H1 (cell line): ENCODE data around the gene NDUFB6. TPM values are rescaled to one million over a fixed set of nuclear protein-coding genes. Genes with fewer than 3 reads are reported as not detected.

Experiments used
- CTCF ChIA-PET: fragments of 300-600 bp; sonication (Branson Sonifier 250); formaldehyde crosslinking; loops from one replicate; lab custom pipeline; 2021; ENCODE audit not compliant: partially characterized antibody; lab: Charles Lee
- POLR2A ChIA-PET: fragments of 300-600 bp; sonication (Branson Sonifier 250); formaldehyde crosslinking; loops from one replicate; lab custom pipeline; 2021; ENCODE audit warnings: inconsistent platforms; ENCODE audit not compliant: partially characterized antibody; lab: Charles Lee
- DNase-seq, 2 experiments: peaks; one replicate each; pipeline versions ENCODE4 v3.0.0 to v3.0.0-alpha.2; 2010 to 2022; ENCODE audit warnings: low spot score in 2 of 2, low read depth in 1 of 2, mixed read lengths in 1 of 2
- FAIRE-seq: peaks from 2 replicates; lab custom pipeline; 2011; peaks lifted over from hg19 to GRCh38; lab: Jason Lieb, UNC
- H2AFZ ChIP-seq: 2 replicates; pipeline ENCODE4 v1.8.1; 2012; ENCODE audit warnings: low read length, inconsistent platforms
- H2AK5ac ChIP-seq: 2 replicates; pipeline ENCODE4 v1.6.1; 2013; ENCODE audit warnings: low read depth, low read length
- H2BK120ac ChIP-seq: replicated peaks from 2 replicates; pipeline ENCODE3; 2013; ENCODE audit warnings: low read depth, low read length, inconsistent platforms
- H2BK12ac ChIP-seq: 2 replicates; pipeline ENCODE4 v1.6.1; 2013; ENCODE audit warnings: low read depth, low read length
- H2BK15ac ChIP-seq: 2 replicates; pipeline ENCODE4 v1.6.1; 2013; ENCODE audit warnings: low read length
- H2BK20ac ChIP-seq: 2 replicates; pipeline ENCODE4 v1.6.1; 2013; ENCODE audit warnings: low read length
- H2BK5ac ChIP-seq: 2 replicates; pipeline ENCODE4 v1.6.1; 2013; ENCODE audit warnings: low read depth, low read length
- H3K14ac ChIP-seq: 2 replicates; pipeline ENCODE4 v1.6.1; 2013; ENCODE audit warnings: inconsistent platforms; ENCODE audit not compliant: insufficient read length
- H3K18ac ChIP-seq: 2 replicates; pipeline ENCODE4 v1.6.1; 2013; ENCODE audit warnings: low read length; ENCODE audit errors: extremely low read depth
- H3K23ac ChIP-seq: 2 replicates; pipeline ENCODE4 v1.6.1; 2013; ENCODE audit warnings: inconsistent platforms; ENCODE audit not compliant: insufficient read length
- H3K23me2 ChIP-seq: 2 replicates; pipeline ENCODE4 v1.6.1; 2013; ENCODE audit warnings: low read depth, low read length
- H3K27ac ChIP-seq: 2 replicates; pipeline ENCODE4 v1.6.1; 2011; ENCODE audit warnings: low read depth, low read length, inconsistent platforms
- H3K27me3 ChIP-seq, 4 experiments: replicated peaks in 1 of 4; 1 replicate in 1 of 4; 2 replicates in 3 of 4; pipeline versions ENCODE4 v1.6.1 to v1.8.1; 2011 to 2013; ENCODE audit warnings: low read length in 3 of 4, mild to moderate bottlenecking in 3 of 4, inconsistent platforms in 2 of 4, mixed read lengths in 2 of 4, moderate library complexity in 1 of 4; ENCODE audit not compliant: control insufficient read depth in 3 of 4, insufficient read depth in 3 of 4; ENCODE audit errors: extremely low read depth in 1 of 4
- H3K36me3 ChIP-seq, 4 experiments: 2 replicates each; pipeline versions ENCODE4 v1.6.1 to v1.8.1; 2011 to 2013; ENCODE audit warnings: mild to moderate bottlenecking in 4 of 4, low read length in 3 of 4, moderate library complexity in 2 of 4, control low read depth in 1 of 4, inconsistent platforms in 1 of 4; ENCODE audit not compliant: insufficient read depth in 4 of 4, control insufficient read depth in 2 of 4
- H3K4ac ChIP-seq: replicated peaks from 2 replicates; pipeline ENCODE3; 2013; ENCODE audit warnings: low read length, low read depth, mixed read lengths, inconsistent platforms; ENCODE audit not compliant: insufficient read length
- H3K4me1 ChIP-seq, 4 experiments: replicated peaks in 1 of 4; 1 replicate in 1 of 4; 2 replicates in 3 of 4; pipeline versions ENCODE4 v1.6.1 to v1.8.1; 2011 to 2013; ENCODE audit warnings: low read length in 3 of 4, inconsistent platforms in 2 of 4, mixed read lengths in 1 of 4; ENCODE audit not compliant: insufficient read depth in 4 of 4, control insufficient read depth in 3 of 4
- H3K4me2 ChIP-seq, 2 experiments: 2 replicates each; pipeline versions ENCODE4 v1.6.1 to v1.8.1; 2011 to 2013; ENCODE audit warnings: low read depth in 2 of 2, low read length in 2 of 2, control low read depth in 1 of 2, inconsistent platforms in 1 of 2, mild to moderate bottlenecking in 1 of 2; ENCODE audit not compliant: insufficient read depth in 1 of 2
- H3K4me3 ChIP-seq, 4 experiments: fragments of 200-600, 300-600 bp in 1 of 4; sonication (generic), shearing (Covaris generic), sonication (Bioruptor Twin) in 1 of 4; 2 replicates each; pipeline versions ENCODE4 v1.5.1 to v1.8.1; 2011 to 2016; ENCODE audit warnings: low read length in 4 of 4, low read depth in 3 of 4, control low read depth in 2 of 4, inconsistent platforms in 2 of 4, mild to moderate bottlenecking in 2 of 4, mixed read lengths in 1 of 4, moderate library complexity in 1 of 4; ENCODE audit not compliant: insufficient read depth in 2 of 4; ENCODE audit errors: extremely low read depth in 1 of 4
- H3K56ac ChIP-seq: replicated peaks from 2 replicates; pipeline ENCODE3; 2013; ENCODE audit warnings: low read depth, mild to moderate bottlenecking, mixed read lengths, low read length, inconsistent platforms; ENCODE audit not compliant: insufficient read length
- H3K79me1 ChIP-seq: 2 replicates; pipeline ENCODE4 v1.6.1; 2013; ENCODE audit warnings: low read depth, low read length, control low read depth
- H3K79me2 ChIP-seq, 2 experiments: 2 replicates each; pipeline versions ENCODE4 v1.6.1 to v1.8.1; 2012 to 2013; ENCODE audit warnings: low read length in 2 of 2, mild to moderate bottlenecking in 2 of 2, inconsistent platforms in 1 of 2; ENCODE audit not compliant: insufficient read depth in 2 of 2, control insufficient read depth in 1 of 2
- H3K9ac ChIP-seq, 4 experiments: replicated peaks in 1 of 4; 1 replicate in 1 of 4; 2 replicates in 3 of 4; pipeline versions ENCODE4 v1.6.1 to v1.8.1; 2011 to 2013; ENCODE audit warnings: low read depth in 3 of 4, low read length in 3 of 4, control low read depth in 2 of 4, mild to moderate bottlenecking in 2 of 4, moderate library complexity in 2 of 4, inconsistent platforms in 1 of 4; ENCODE audit errors: extremely low read depth in 1 of 4
- H3K9me3 ChIP-seq, 2 experiments: 2 replicates each; pipeline versions ENCODE4 v1.6.1 to v1.8.1; 2012 to 2013; ENCODE audit warnings: mild to moderate bottlenecking in 2 of 2, moderate library complexity in 2 of 2, control low read depth in 1 of 2, inconsistent platforms in 1 of 2, low read depth in 1 of 2, low read length in 1 of 2, mixed read lengths in 1 of 2; ENCODE audit not compliant: insufficient read depth in 2 of 2
- H4K20me1 ChIP-seq, 2 experiments: replicated peaks in 1 of 2; 2 replicates each; pipeline versions ENCODE3 to v1.8.1; 2011 to 2013; ENCODE audit warnings: inconsistent platforms in 2 of 2, low read length in 2 of 2, mild to moderate bottlenecking in 1 of 2; ENCODE audit not compliant: insufficient read depth in 2 of 2, control insufficient read depth in 1 of 2
- H4K5ac ChIP-seq: 2 replicates; pipeline ENCODE4 v1.6.1; 2013; ENCODE audit warnings: low read length, low read depth, mixed read lengths, inconsistent platforms; ENCODE audit not compliant: insufficient read length
- H4K8ac ChIP-seq: 2 replicates; pipeline ENCODE4 v1.8.0; 2013; ENCODE audit warnings: mild to moderate bottlenecking, moderate library complexity, low read length, inconsistent platforms; ENCODE audit not compliant: insufficient read depth; ENCODE audit errors: extremely low read depth
- H4K91ac ChIP-seq: replicated peaks from 2 replicates; pipeline ENCODE3; 2013; ENCODE audit warnings: low read length, mixed read lengths, inconsistent platforms; ENCODE audit not compliant: insufficient read length
- GABPA ChIP-seq: IDR thresholded peaks from 2 replicates; pipeline ENCODE4 v1.6.1; 2011; ENCODE audit warnings: mild to moderate bottlenecking, low read length, moderate library complexity, borderline replicate concordance; ENCODE audit not compliant: insufficient read depth
- JUND ChIP-seq: IDR thresholded peaks from 2 replicates; pipeline ENCODE4 v1.6.1; 2011; ENCODE audit warnings: mild to moderate bottlenecking, improper control_type of control experiment, low read length
- RAD21 ChIP-seq, 2 experiments: IDR thresholded peaks in 1 of 2; conservative IDR thresholded peaks in 1 of 2; 2 replicates each; pipeline ENCODE4 v1.6.1; 2011; ENCODE audit warnings: low read depth in 2 of 2, low read length in 2 of 2, improper control_type of control experiment in 1 of 2, inconsistent platforms in 1 of 2, mild to moderate bottlenecking in 1 of 2, moderate library complexity in 1 of 2
- RFX5 ChIP-seq: IDR thresholded peaks from 2 replicates; pipeline ENCODE4 v1.6.1; 2011; ENCODE audit warnings: low read depth, low read length, improper control_type of control experiment, borderline replicate concordance
- RXRA ChIP-seq: IDR thresholded peaks from 2 replicates; pipeline ENCODE4 v1.6.1; 2011; ENCODE audit warnings: low read depth, mild to moderate bottlenecking, low read length, moderate library complexity; ENCODE audit not compliant: insufficient read depth
- SIN3A ChIP-seq, 2 experiments: IDR thresholded peaks in 1 of 2; conservative IDR thresholded peaks in 1 of 2; 2 replicates each; pipeline ENCODE4 v1.6.1; 2011 to 2012; ENCODE audit warnings: low read length in 2 of 2, improper control_type of control experiment in 1 of 2, low read depth in 1 of 2, mild to moderate bottlenecking in 1 of 2
- SUZ12 ChIP-seq: fragments of 200-600 bp; sonication (generic); IDR thresholded peaks from 2 replicates; pipeline ENCODE4 v1.6.1; 2012; ENCODE audit warnings: mild to moderate bottlenecking, inconsistent platforms, low read length, moderate library complexity, mixed read lengths
- TAF1 ChIP-seq: IDR thresholded peaks from 2 replicates; pipeline ENCODE4 v1.6.1; 2011; ENCODE audit warnings: mild to moderate bottlenecking, low read depth, low read length
- WGBS, 2 experiments: shearing (Covaris generic) in 1 of 2; methylation state at CpG; one replicate each; pipeline versions ENCODE4 v1.1.6 to v1.1.7; 2013 to 2015; ENCODE audit warnings: low lambda C conversion rate in 2 of 2, mixed read lengths in 2 of 2, inconsistent platforms in 1 of 2, low coverage in 1 of 2, missing lambda C conversion rate in 1 of 2; ENCODE audit not compliant: insufficient replicate concordance in 2 of 2, insufficient coverage in 1 of 2, insufficient read length in 1 of 2; ENCODE audit errors: extremely low coverage in 1 of 2, missing lambda C conversion rate in 1 of 2; 5-methylcytosine and 5-hydroxymethylcytosine counted together
- polyA plus RNA-seq, 7 experiments: library from polyadenylated mRNA; depleted of rRNA in 3 of 7; stranded (reverse) in 5 of 7; unstranded in 2 of 7; fragments of >200 nt in 5 of 7; fragments of 200-250 nt in 2 of 7; gene quantifications; 1 replicate in 5 of 7; 2 replicates in 1 of 7; 4 replicates in 1 of 7; pipeline versions ENCODE4 v1.2.1 to v1.2.3, GENCODE V29; 2011 to 2013; ENCODE audit warnings: missing spikeins in 2 of 7, mixed read lengths in 2 of 7
- total RNA-seq: library from RNA; stranded (reverse); fragmentation: NEBNext Ultra II Directional; extraction: Animal tissue kit (Norgen Biotek cat#: 25700); gene quantifications from 2 replicates; pipeline ENCODE4 v1.2.1, GENCODE V29; 2021
- TF ChIP-seq, protein P1 (sequence below): IDR thresholded peaks from 2 replicates; pipeline ENCODE4 v1.6.1; 2012; ENCODE audit warnings: inconsistent platforms

The NDUFB6 gene
- total and polyA plus RNA-seq, 2 of the 8 experiments (the other 6 are each of a cell fraction or from before 2014, with no cell fraction given) = 55.8 to 61.4 TPM

DNA sequence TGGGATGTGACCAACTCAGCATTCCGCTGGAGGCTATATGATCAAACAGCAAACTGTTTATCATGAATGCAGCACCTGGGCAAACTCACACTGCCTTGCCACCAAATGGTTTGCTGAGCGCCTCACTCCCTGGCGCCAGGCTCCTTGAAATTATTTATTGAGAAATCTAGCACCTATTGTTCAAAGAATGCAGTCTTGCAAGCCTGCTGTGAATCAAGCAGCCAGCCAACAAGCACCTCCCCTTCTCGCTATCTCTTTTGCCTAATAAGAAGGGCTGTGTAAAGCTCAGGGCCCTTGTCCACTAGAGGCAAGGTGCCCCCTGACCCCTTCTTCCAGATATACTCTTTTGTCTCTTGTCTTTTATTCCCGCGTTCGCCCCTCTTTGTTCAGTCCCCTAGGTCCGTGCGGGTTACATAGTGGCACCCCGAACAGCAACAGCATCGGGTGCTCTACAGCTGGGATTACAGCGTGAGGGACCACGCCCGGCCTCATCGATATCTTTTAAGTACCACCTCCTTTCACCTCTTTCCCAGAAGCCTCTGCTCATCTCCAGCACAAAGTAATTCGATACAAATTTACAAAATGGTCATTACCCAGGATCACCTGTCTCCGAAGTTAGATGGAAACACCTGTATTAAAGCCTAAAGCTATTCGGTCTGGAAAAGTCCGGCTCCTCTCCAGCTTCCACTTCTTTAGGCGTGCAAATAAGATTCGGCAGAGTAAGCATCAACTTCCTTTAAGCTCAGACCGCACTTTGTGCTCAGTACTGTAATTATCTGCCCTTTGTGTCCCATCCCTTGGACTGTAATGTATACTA is 47.9 kb downstream of the NDUFB6 start:
- Histone ChIP-seq H3K9ac (peak overlapping the region in 2 of 4 experiments; percentile 50 to 77; a peak in 3 of 7 replicates), H2BK20ac (no peak overlapping the region), H2AFZ (peak overlapping the region; percentile 80; the same call in 1 of the 2 replicates), H2AK5ac (no peak overlapping the region), H3K79me1 (no peaks in the 10 kb centered on the region; the same call in 1 of the 2 replicates), H3K27me3 (no peaks in the 10 kb centered on the region), H4K91ac (no peak overlapping the region), H3K4me3 (peak overlapping the region; percentile 67 to 90 (median 82)), H3K36me3 (peaks cover 0 to 2% (median 0%) of the 10 kb centered on the region in 4 experiments; a peak in 3 of 8 replicates), H3K4me2 (peak overlapping the region; percentile 78 to 83), H2BK12ac (peak overlapping the region; percentile 39; the same call in 1 of the 2 replicates), H3K23ac (no peak overlapping the region), H2BK120ac (no peak overlapping the region), H3K27ac (no peak overlapping the region), H3K18ac (peak overlapping the region; percentile 40; the same call in 1 of the 2 replicates), H3K23me2 (peaks cover 4% of the 10 kb centered on the region; the same call in 1 of the 2 replicates), H3K79me2 (0 out of 4 replicates have a peak, but pooled peaks cover 0 to 13% of the 10 kb centered on the region in 2 experiments), H2BK15ac (no peak overlapping the region), H3K14ac (no peak overlapping the region), H3K56ac (no peak overlapping the region), H4K8ac (no peak overlapping the region), H3K9me3 (peaks cover 4 to 6% of the 10 kb centered on the region in 2 experiments; a peak in 2 of 4 replicates), H4K5ac (no peak overlapping the region), H3K4me1 (peaks cover 0 to 5% (median 2%) of the 10 kb centered on the region in 4 experiments; a peak in 3 of 7 replicates), H4K20me1 (no peaks in the 10 kb centered on the region), H3K4ac (no peak overlapping the region), H2BK5ac (no peak overlapping the region)
- 50% methylated on average over 22 of the region's 22 CpGs; no CpG with 5 or more reads in 1 of the 2 experiments for WGBS, 2 experiments
- FAIRE-seq (no peak), DNase-seq (no peak)
- ChIA-PET CTCF (interaction anchor here (0.7 to 3.3 kb wide), 18 partner anchors 8 to 536 kb away, joined by 3 to 59 read pairs (median 6); no protein-coding TSS in a partner anchor), POLR2A (interaction anchor here (0.5 to 2.4 kb wide), 12 partner anchors 11 to 1773 kb away, joined by 3 to 10 read pairs (median 3); partner anchors contain the start of gene NDUFB6)
- no peak for TF ChIP-seq RFX5
- no peak for TF ChIP-seq TAF1
- TF ChIP-seq, protein P1, sequence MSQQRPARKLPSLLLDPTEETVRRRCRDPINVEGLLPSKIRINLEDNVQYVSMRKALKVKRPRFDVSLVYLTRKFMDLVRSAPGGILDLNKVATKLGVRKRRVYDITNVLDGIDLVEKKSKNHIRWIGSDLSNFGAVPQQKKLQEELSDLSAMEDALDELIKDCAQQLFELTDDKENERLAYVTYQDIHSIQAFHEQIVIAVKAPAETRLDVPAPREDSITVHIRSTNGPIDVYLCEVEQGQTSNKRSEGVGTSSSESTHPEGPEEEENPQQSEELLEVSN = no peak
- TF ChIP-seq JUND = no peak
- no peak for TF ChIP-seq SUZ12
- TF ChIP-seq GABPA = no peak
- TF ChIP-seq SIN3A (conservative IDR thresholded peaks at IDR 0.05 in 1 of 2, IDR thresholded peaks at IDR 0.05 in 1 of 2; ENCODE audit: low read depth in 1 of 2, low read length in 2 of 2) = no peak
- no peak for TF ChIP-seq RXRA
- no peak for TF ChIP-seq RAD21 (IDR thresholded peaks at IDR 0.05 in 1 of 2, conservative IDR thresholded peaks at IDR 0.05 in 1 of 2; ENCODE audit: low read depth in 2 of 2, low read length in 2 of 2)
